Hepatocyte (in vitro differentiated cells): Measurements from ENCODE around the gene ST6GALNAC5.

ENCODE experiments used
- EZH2 ChIP-seq: fragments of 200-600 bp; sonication (generic); IDR thresholded peaks from 2 replicates; pipeline ENCODE4 v1.6.1; 2016; ENCODE audit warnings: antibody characterized with exemption, mild to moderate bottlenecking, borderline replicate concordance
- TF ChIP-seq, protein P1 (sequence below): fragments of 200-600 bp; sonication (generic); IDR thresholded peaks from 2 replicates; pipeline ENCODE4 v1.5.1; 2016; ENCODE audit warnings: antibody characterized with exemption, mild to moderate bottlenecking; ENCODE audit not compliant: poor library complexity

GRCh38 chr1:77068013-77068412 lies 200.7 kb downstream of the ST6GALNAC5 start:
- TF ChIP-seq, protein P1, sequence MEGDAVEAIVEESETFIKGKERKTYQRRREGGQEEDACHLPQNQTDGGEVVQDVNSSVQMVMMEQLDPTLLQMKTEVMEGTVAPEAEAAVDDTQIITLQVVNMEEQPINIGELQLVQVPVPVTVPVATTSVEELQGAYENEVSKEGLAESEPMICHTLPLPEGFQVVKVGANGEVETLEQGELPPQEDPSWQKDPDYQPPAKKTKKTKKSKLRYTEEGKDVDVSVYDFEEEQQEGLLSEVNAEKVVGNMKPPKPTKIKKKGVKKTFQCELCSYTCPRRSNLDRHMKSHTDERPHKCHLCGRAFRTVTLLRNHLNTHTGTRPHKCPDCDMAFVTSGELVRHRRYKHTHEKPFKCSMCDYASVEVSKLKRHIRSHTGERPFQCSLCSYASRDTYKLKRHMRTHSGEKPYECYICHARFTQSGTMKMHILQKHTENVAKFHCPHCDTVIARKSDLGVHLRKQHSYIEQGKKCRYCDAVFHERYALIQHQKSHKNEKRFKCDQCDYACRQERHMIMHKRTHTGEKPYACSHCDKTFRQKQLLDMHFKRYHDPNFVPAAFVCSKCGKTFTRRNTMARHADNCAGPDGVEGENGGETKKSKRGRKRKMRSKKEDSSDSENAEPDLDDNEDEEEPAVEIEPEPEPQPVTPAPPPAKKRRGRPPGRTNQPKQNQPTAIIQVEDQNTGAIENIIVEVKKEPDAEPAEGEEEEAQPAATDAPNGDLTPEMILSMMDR = no peak
- TF ChIP-seq EZH2 = no peak
